HCT116 (cell line): ENCODE results near the gene CT45A5. TPM values are rescaled to one million over a fixed set of nuclear protein-coding genes. Genes with fewer than 3 reads are reported as not detected.
A peak's percentile ranks its signal among the peaks of the same experiment; 100 is the strongest.
"Not testable (repeated sequence)": the region's sequence is repeated elsewhere in the genome, so short reads cannot be mapped to it uniquely, and the experiment has no call there.

Experiments
- ATAC-seq: fragments of 200-7000 bp; cut with Tn5 transposase; 2 replicates; pipeline ENCODE4 v1.9.1; 2020; ENCODE audit warnings: mild to moderate bottlenecking, moderate library complexity
- BruUV-seq: library from RNA; stranded (reverse); fragments of 400-500 nt; replicated peaks from 2 replicates; lab custom pipeline; 2021; lab: Mats Ljungman, UMichigan
- CTCF ChIA-PET: fragments of 300-600 bp; sonication (Branson Sonifier 250); formaldehyde crosslinking; loops from one replicate; lab custom pipeline; 2021; ENCODE audit warnings: antibody characterized with exemption; lab: Charles Lee
- POLR2A ChIA-PET: fragments of 300-600, 350-600 bp; sonication (Branson Sonifier 250); formaldehyde crosslinking; loops from one replicate; lab custom pipeline; 2021; ENCODE audit warnings: antibody characterized with exemption; lab: Charles Lee
- RAD21 ChIA-PET, 2 experiments: fragments of 300-600 bp; sonication (Branson Sonifier 250); formaldehyde crosslinking; loops; one replicate each; lab custom pipeline; 2023; ENCODE audit warnings: low total read pairs in 2 of 2; ENCODE audit not compliant: uncharacterized antibody in 2 of 2, unreplicated experiment in 2 of 2, low non-redundant PET in 1 of 2; lab: Charles Lee
- DNase-seq: peaks from one replicate; pipeline ENCODE4 v3.0.0-alpha.2; 2010; ENCODE audit warnings: low read depth, low spot score
- H2AFZ ChIP-seq: fragments of 200-600 bp; shearing (Covaris generic), sonication (generic); 2 replicates; pipeline ENCODE4 v1.6.1; 2017; ENCODE audit warnings: low read depth, mixed run types, mixed read lengths, antibody characterized with exemption, low read length; ENCODE audit not compliant: poor library complexity, severe bottlenecking
- H3K27ac ChIP-seq: 2 replicates; pipeline ENCODE4 v1.5.1; 2012; ENCODE audit warnings: low read depth, low read length
- H3K27me3 ChIP-seq: fragments of 200-600 bp; sonication (generic); 2 replicates; pipeline ENCODE4 v1.6.1; 2016; ENCODE audit warnings: mixed run types, low read length, mixed read lengths; ENCODE audit not compliant: insufficient read depth
- H3K36me3 ChIP-seq, 2 experiments: fragments of 200-500 bp in 1 of 2; fragments of 200-600 bp in 1 of 2; sonication (Bioruptor generic) in 1 of 2; sonication (generic) in 1 of 2; 2 replicates each; pipeline versions ENCODE4 v1.5.1 to v1.6.1; 2014 to 2016; ENCODE audit warnings: low read length in 2 of 2, inconsistent platforms in 1 of 2, mixed read lengths in 1 of 2, mixed run types in 1 of 2; ENCODE audit not compliant: insufficient read depth in 2 of 2, control insufficient read depth in 1 of 2
- H3K4me1 ChIP-seq, 2 experiments: fragments of 200-600 bp in 1 of 2; sonication (generic) in 1 of 2; 2 replicates each; pipeline versions ENCODE4 v1.5.1 to v1.6.1; 2012 to 2017; ENCODE audit warnings: low read length in 2 of 2, inconsistent platforms in 1 of 2, mild to moderate bottlenecking in 1 of 2, mixed read lengths in 1 of 2, mixed run types in 1 of 2, moderate library complexity in 1 of 2; ENCODE audit not compliant: insufficient read depth in 2 of 2, control insufficient read depth in 1 of 2
- H3K4me2 ChIP-seq: fragments of 200-600 bp; sonication (generic); 2 replicates; pipeline ENCODE4 v1.6.1; 2017; ENCODE audit warnings: mixed run types, low read length, mixed read lengths
- H3K4me3 ChIP-seq, 2 experiments: fragments of 200-600 bp in 1 of 2; sonication (generic) in 1 of 2; replicated peaks in 1 of 2; 2 replicates each; pipeline ENCODE4 v1.5.1; 2011 to 2016; ENCODE audit warnings: low read length in 2 of 2, control low read depth in 1 of 2, low read depth in 1 of 2, mild to moderate bottlenecking in 1 of 2, mixed read lengths in 1 of 2, mixed run types in 1 of 2
- H3K79me2 ChIP-seq: fragments of 200-600 bp; sonication (generic); 2 replicates; pipeline ENCODE4 v1.6.1; 2017; ENCODE audit warnings: mild to moderate bottlenecking, mixed run types, low read length, moderate library complexity, mixed read lengths; ENCODE audit not compliant: insufficient read depth
- H3K9ac ChIP-seq: fragments of 200-600 bp; sonication (generic); 2 replicates; pipeline ENCODE4 v1.6.1; 2016; ENCODE audit warnings: low read length, mixed read lengths
- H3K9me2 ChIP-seq: fragments of 200-600 bp; sonication (generic), shearing (Covaris generic); 2 replicates; pipeline ENCODE4 v1.6.1; 2017; ENCODE audit warnings: mixed run types, mild to moderate bottlenecking, moderate library complexity; ENCODE audit not compliant: insufficient read depth
- H3K9me3 ChIP-seq, 2 experiments: fragments of 200-500 bp in 1 of 2; fragments of 200-600 bp in 1 of 2; sonication (Bioruptor generic) in 1 of 2; sonication (generic) in 1 of 2; 2 replicates each; pipeline ENCODE4 v1.6.1; 2014 to 2017; ENCODE audit warnings: low read length in 2 of 2, mixed read lengths in 2 of 2, inconsistent platforms in 1 of 2, low read depth in 1 of 2, mild to moderate bottlenecking in 1 of 2, mixed run types in 1 of 2, moderate library complexity in 1 of 2; ENCODE audit not compliant: control insufficient read depth in 1 of 2, insufficient read depth in 1 of 2
- H4K20me1 ChIP-seq: fragments of 200-600 bp; sonication (generic), shearing (Covaris generic); 2 replicates; pipeline ENCODE4 v1.6.1; 2017; ENCODE audit warnings: mixed run types, mild to moderate bottlenecking, moderate library complexity; ENCODE audit not compliant: insufficient read depth
- CEBPB ChIP-seq: IDR thresholded peaks from 2 replicates; pipeline ENCODE4 v1.6.1; 2012; ENCODE audit warnings: low read depth
- FOSL1 ChIP-seq: IDR thresholded peaks from 2 replicates; pipeline ENCODE4 v1.6.1; 2012; ENCODE audit warnings: low read depth
- JUND ChIP-seq: IDR thresholded peaks from 2 replicates; pipeline ENCODE4 v1.6.1; 2012
- POLR2A ChIP-seq: IDR thresholded peaks from 2 replicates; pipeline ENCODE4 v1.7.0; 2011; ENCODE audit warnings: borderline replicate concordance; ENCODE audit not compliant: insufficient read depth, insufficient read length; ENCODE audit errors: extremely low read depth
- POLR2AphosphoS5 ChIP-seq: IDR thresholded peaks from 2 replicates; pipeline ENCODE4 v1.6.1; 2011; ENCODE audit warnings: mild to moderate bottlenecking, low read depth, low read length, moderate library complexity
- REST ChIP-seq: IDR thresholded peaks from 2 replicates; pipeline ENCODE4 v1.6.1; 2012; ENCODE audit warnings: low read depth
- SRF ChIP-seq: IDR thresholded peaks from 2 replicates; pipeline ENCODE4 v1.6.1; 2012; ENCODE audit warnings: low read depth
- ZFX ChIP-seq: fragments of 450-650 bp; IDR thresholded peaks from 2 replicates; pipeline ENCODE4 v1.6.1; 2017
- ZNF274 ChIP-seq: fragments of 200-500 bp; sonication (Bioruptor generic); IDR thresholded peaks from 2 replicates; pipeline ENCODE4 v1.6.1; 2014; ENCODE audit warnings: mild to moderate bottlenecking, low read depth, low read length, inconsistent platforms
- intact Hi-C: fragments of 100-400 bp; cut with micrococcal nuclease; formaldehyde crosslinking; loops from 2 replicates; pipeline ENCODE4 v1.10.0; 2022
- total RNA-seq: library from RNA; stranded (reverse); gene quantifications from one replicate; pipeline ENCODE4 v1.2.1, GENCODE V29; 2021; ENCODE audit not compliant: unreplicated experiment
- TF ChIP-seq, protein P1 (sequence below): IDR thresholded peaks from 2 replicates; pipeline ENCODE4 v1.6.1; 2012
- TF ChIP-seq, protein P2 (sequence below), 3 experiments: fragments of 200-600 bp in 1 of 3; sonication (generic) in 1 of 3; IDR thresholded peaks in 2 of 3; conservative IDR thresholded peaks in 1 of 3; 2 replicates each; pipeline ENCODE4 v1.5.1; 2012 to 2017; ENCODE audit warnings: low read depth in 2 of 3, low read length in 2 of 3, antibody characterized with exemption in 1 of 3, borderline replicate concordance in 1 of 3, control low read depth in 1 of 3, mild to moderate bottlenecking in 1 of 3, mixed read lengths in 1 of 3, mixed run types in 1 of 3, moderate library complexity in 1 of 3; ENCODE audit not compliant: insufficient read depth in 1 of 3
- TF ChIP-seq, protein P3 (sequence below): IDR thresholded peaks from 2 replicates; pipeline ENCODE4 v1.6.1; 2012
- TF ChIP-seq, protein P4 (sequence below): IDR thresholded peaks from 2 replicates; pipeline ENCODE4 v1.6.1; 2011; ENCODE audit warnings: mild to moderate bottlenecking, low read length, moderate library complexity; ENCODE audit not compliant: insufficient replicate concordance; ENCODE audit errors: extremely low read depth

Gene CT45A5
- total RNA-seq, 1 experiment from 2014 or later, result not detected

DNA sequence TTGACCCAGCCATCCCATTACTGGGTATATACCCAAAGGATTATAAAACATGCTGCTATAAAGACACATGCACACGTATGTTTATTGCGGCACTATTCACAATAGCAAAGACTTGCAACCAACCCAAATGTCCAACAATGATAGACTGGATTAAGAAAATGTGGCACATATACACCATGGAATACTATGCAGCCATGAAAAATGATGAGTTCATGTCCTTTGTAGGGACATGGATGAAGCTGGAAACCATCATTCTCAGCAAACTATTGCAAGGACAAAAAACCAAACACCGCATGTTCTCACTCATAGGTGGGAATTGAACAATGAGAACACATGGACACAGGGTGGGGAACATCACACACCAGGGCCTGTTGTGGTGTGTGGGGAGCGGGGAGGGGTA lies 40.6 kb downstream of the CT45A5 start:
- ATAC-seq, H3K4me3 ChIP-seq, H3K9me3 ChIP-seq, H3K27me3 ChIP-seq, POLR2A ChIA-PET, RAD21 ChIA-PET, CTCF ChIA-PET, H2AFZ ChIP-seq, H3K4me2 ChIP-seq, H3K27ac ChIP-seq, BruUV-seq, H3K9me2 ChIP-seq, H4K20me1 ChIP-seq, H3K36me3 ChIP-seq, H3K79me2 ChIP-seq, H3K9ac ChIP-seq, DNase-seq, intact Hi-C loops, H3K4me1 ChIP-seq: not testable (repeated sequence)

DNA sequence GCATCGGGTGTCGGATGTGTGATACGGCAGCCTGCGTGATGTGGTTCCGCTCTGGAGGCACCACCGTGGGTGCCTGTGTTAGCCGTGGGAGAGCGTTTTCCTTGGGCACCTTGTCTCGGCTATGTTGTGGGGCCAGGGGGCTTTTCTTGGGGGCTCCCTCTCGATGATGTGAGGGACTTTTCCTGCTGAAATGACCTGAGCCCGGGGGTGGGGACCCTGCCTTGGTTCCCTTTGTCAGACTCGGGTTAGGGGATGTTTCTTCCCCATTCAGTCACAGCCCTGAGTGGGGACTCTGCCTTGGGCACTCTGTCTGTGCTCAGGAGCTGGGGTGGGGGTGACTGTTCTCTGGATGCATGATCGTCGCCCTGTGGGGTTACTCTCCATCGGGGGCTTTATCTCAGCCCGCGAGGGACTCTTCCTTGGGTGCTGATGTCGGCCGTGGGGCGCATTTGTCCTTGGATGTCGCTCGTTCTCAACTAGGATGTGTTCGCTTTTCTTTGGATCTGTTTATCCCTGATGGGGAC lies 44.0 kb downstream of the CT45A5 start:
- H2AFZ ChIP-seq, result no peak overlapping the region
- H3K4me2 ChIP-seq, result no peak overlapping the region
- no TSS peak for BruUV-seq
- RAD21 ChIA-PET, result no interaction called here
- H3K4me1 ChIP-seq, result no peaks in the 10 kb centered on the region
- H3K9me2 ChIP-seq, result no peaks in the 10 kb centered on the region
- no peak overlapping the region for H3K4me3 ChIP-seq
- H4K20me1 ChIP-seq, result no peaks in the 10 kb centered on the region
- no peak for DNase-seq
- H3K9ac ChIP-seq, result no peak overlapping the region
- intact Hi-C loops, result no loop called here
- no peaks in the 10 kb centered on the region for H3K36me3 ChIP-seq
- no peaks in the 10 kb centered on the region for H3K27me3 ChIP-seq
- no peaks in the 10 kb centered on the region for H3K9me3 ChIP-seq
- H3K79me2 ChIP-seq, result no peaks in the 10 kb centered on the region
- no peak overlapping the region for H3K27ac ChIP-seq
- POLR2A ChIA-PET, result no interaction called here
- CTCF ChIA-PET, result no interaction called here
- ATAC-seq, result peak; percentile 20; the same call in 1 of the 2 replicates
- TF ChIP-seq, protein P1, sequence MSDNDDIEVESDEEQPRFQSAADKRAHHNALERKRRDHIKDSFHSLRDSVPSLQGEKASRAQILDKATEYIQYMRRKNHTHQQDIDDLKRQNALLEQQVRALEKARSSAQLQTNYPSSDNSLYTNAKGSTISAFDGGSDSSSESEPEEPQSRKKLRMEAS, result no peak
- TF ChIP-seq POLR2AphosphoS5 (no peak), SRF (no peak), FOSL1 (no peak), REST (no peak), JUND (no peak), POLR2A (no peak), ZNF274 (no peak), CEBPB (no peak), ZFX (no peak)
- TF ChIP-seq, protein P2, sequence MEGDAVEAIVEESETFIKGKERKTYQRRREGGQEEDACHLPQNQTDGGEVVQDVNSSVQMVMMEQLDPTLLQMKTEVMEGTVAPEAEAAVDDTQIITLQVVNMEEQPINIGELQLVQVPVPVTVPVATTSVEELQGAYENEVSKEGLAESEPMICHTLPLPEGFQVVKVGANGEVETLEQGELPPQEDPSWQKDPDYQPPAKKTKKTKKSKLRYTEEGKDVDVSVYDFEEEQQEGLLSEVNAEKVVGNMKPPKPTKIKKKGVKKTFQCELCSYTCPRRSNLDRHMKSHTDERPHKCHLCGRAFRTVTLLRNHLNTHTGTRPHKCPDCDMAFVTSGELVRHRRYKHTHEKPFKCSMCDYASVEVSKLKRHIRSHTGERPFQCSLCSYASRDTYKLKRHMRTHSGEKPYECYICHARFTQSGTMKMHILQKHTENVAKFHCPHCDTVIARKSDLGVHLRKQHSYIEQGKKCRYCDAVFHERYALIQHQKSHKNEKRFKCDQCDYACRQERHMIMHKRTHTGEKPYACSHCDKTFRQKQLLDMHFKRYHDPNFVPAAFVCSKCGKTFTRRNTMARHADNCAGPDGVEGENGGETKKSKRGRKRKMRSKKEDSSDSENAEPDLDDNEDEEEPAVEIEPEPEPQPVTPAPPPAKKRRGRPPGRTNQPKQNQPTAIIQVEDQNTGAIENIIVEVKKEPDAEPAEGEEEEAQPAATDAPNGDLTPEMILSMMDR (IDR thresholded peaks at IDR 0.05 in 2 of 3, conservative IDR thresholded peaks at IDR 0.05 in 1 of 3; ENCODE audit: borderline replicate concordance in 1 of 3, insufficient read depth in 1 of 3, low read depth in 2 of 3, low read length in 2 of 3), result no peak
- TF ChIP-seq, protein P3, sequence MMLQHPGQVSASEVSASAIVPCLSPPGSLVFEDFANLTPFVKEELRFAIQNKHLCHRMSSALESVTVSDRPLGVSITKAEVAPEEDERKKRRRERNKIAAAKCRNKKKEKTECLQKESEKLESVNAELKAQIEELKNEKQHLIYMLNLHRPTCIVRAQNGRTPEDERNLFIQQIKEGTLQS, result no peak
- TF ChIP-seq, protein P4, sequence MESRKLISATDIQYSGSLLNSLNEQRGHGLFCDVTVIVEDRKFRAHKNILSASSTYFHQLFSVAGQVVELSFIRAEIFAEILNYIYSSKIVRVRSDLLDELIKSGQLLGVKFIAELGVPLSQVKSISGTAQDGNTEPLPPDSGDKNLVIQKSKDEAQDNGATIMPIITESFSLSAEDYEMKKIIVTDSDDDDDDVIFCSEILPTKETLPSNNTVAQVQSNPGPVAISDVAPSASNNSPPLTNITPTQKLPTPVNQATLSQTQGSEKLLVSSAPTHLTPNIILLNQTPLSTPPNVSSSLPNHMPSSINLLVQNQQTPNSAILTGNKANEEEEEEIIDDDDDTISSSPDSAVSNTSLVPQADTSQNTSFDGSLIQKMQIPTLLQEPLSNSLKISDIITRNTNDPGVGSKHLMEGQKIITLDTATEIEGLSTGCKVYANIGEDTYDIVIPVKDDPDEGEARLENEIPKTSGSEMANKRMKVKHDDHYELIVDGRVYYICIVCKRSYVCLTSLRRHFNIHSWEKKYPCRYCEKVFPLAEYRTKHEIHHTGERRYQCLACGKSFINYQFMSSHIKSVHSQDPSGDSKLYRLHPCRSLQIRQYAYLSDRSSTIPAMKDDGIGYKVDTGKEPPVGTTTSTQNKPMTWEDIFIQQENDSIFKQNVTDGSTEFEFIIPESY, result no peak
